Astrocyte of the spinal cord (primary cell): ENCODE results near the gene CDH22.

Experiments
- DNase-seq: peaks from one replicate; pipeline ENCODE4 v3.0.0; 2011; ENCODE audit warnings: low read depth, low spot score
- H3K4me3 ChIP-seq: 2 replicates; pipeline ENCODE4 v1.5.1; 2011; ENCODE audit warnings: low read depth, mild to moderate bottlenecking, low read length, moderate library complexity
- CTCF ChIP-seq: IDR thresholded peaks from 2 replicates; pipeline ENCODE4 v1.5.1; 2012; ENCODE audit warnings: low read depth, mild to moderate bottlenecking, low read length, inconsistent platforms
- in situ Hi-C: cut with HindIII; loops from 2 replicates; pipeline ENCODE4 v1.10.0; 2017; ENCODE audit warnings: low sequenced_read_pairs

The CDH22 gene

GRCh38 chr20:46252352-46253091, 55.8 kb downstream of the CDH22 start:
- H3K4me3 ChIP-seq: no peak overlapping the region
- in situ Hi-C loops: no loop called here
- no peak for DNase-seq
- TF ChIP-seq CTCF: no peak

GRCh38 chr20:46251211-46251673, 57.1 kb downstream of the CDH22 start:
- H3K4me3 ChIP-seq: no peak overlapping the region
- TF ChIP-seq CTCF: no peak
- no peak for DNase-seq
- in situ Hi-C loops: no loop called here

DNA sequence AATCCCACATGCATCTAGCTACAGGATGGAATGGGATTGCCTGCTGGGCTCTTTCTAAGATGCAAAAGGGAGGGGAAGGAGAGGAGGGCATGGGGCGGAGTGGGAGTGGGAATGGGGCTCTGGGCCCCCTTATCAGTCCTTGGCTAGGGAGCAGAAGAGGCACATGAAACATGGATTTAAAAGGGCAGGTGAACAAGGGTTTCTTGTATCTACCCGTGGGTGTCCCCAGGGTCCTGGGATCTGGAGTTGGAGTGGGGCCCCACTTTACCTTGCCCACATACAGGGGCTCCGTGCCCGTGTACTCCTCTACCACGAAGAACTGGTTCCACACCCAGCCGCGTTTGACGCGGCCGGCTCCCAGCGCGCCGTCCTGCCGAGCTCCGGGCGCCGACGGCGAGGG, 57.5 kb downstream of the CDH22 start:
- H3K4me3 ChIP-seq: no peak overlapping the region
- in situ Hi-C loops: no loop called here
- no peak for TF ChIP-seq CTCF
- no peak for DNase-seq

GRCh38 chr20:46249671-46250070, 58.6 kb downstream of the CDH22 start:
- no peak for TF ChIP-seq CTCF
- no peak for DNase-seq

DNA sequence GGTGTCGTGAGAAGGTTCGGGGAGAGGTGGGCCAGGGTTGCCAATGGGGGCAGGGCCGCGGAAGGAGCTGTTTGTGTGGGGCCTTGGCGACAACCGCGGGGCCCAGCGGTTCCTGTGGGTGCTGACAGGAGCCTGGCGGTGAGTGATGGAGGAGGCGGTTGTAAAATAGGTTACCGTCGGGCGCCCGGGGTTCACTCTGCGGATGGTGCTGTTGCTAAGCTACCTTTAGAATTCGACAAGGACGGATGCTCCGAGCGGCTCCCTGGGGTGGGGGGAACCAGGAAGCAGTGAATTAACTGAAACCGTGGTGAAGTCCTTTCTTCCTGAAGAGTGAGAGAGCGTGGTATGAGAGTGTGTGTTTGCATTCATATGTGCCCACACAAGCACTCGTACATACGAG, 61.7 kb downstream of the CDH22 start:
- in situ Hi-C loops: no loop called here
- H3K4me3 ChIP-seq: no peak overlapping the region
- no peak for TF ChIP-seq CTCF
- DNase-seq: no peak

More at GRCh38 chr20:46249671-46250070, 58.6 kb downstream of the CDH22 start:
- in situ Hi-C loops: no loop called here
- no peak overlapping the region for H3K4me3 ChIP-seq

DNA sequence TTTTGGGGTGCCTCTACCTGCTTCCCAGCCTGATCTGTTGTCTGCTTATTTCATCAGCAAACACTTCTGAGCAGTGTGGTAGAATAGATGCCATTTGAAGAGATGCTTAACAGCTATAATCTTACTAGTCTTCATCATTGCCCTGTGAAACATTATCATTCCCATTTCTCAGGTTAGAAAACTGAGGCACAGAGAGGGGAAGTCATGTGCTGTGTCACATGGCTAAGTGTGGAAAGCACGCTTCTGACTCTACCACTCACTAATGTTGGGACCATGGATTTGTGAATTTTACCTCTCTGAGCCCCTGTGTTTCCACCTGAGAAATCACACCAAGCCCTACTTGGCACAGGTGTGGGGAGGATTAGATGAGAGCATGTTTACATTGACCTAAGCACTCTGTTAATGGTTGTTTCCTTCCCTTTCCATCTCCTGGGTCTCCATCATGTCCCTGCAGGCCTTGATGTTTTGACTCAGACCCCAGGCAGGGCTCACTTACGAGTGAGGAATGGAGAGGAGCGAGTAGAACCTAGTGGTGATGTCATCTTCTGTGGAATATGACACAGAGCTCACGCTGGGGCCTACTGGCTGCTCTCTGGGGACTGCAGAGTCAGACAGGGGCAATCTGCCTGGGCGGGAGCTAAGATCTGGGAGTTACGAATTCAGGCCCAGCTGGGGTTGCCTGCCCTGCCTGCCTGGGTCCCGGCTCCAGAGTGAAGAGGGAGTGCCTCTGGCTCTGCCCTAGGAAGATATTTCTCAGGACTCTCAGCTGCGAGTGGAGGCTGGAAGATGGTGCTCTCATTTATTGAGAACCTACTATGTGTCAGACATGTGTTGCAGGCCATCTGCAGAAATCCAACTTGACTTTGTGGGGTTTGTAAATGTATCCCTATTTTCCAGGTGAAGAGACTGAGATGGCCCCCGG, 64.3 kb downstream of the CDH22 start:
- TF ChIP-seq CTCF: no peak
- in situ Hi-C loops: no loop called here
- no peak overlapping the region for H3K4me3 ChIP-seq
- no peak for DNase-seq
